Left lobe of liver (tissue), 2 donors: ENCODE results near the gene ANKRD34A. TPM values are rescaled to one million over a fixed set of nuclear protein-coding genes. Genes with fewer than 3 reads are reported as not detected.

Experiments
- ATAC-seq: fragments of 200-7000 bp; cut with Tn5 transposase; one replicate; pipeline ENCODE4 v1.9.1; 2020; ENCODE audit warnings: mild to moderate bottlenecking, moderate library complexity
- DNase-seq: peaks from one replicate; pipeline ENCODE4 v3.0.0-alpha.2; 2020; ENCODE audit warnings: low spot score
- total RNA-seq: library from RNA; stranded (reverse); gene quantifications from one replicate; pipeline ENCODE4 v1.2.1, GENCODE V29; 2021
- donor health status: DM: no; HTN: no; CAD: no; lungs with moderate emphysema.
- donor health status: DM: no; HTN: yes; CAD: no.

ANKRD34A gene
- total RNA-seq, 1 donor from 2014 or later = 0.65 TPM

GRCh38 chr1:145974721-145975120 is 10.3 kb upstream of the ANKRD34A start:
- DNase-seq (no peak), ATAC-seq (no peak)

GRCh38 chr1:145972580-145972979 is 8.2 kb upstream of the ANKRD34A start:
- ATAC-seq (peak; percentile 83), DNase-seq (peak; percentile 85)

DNA sequence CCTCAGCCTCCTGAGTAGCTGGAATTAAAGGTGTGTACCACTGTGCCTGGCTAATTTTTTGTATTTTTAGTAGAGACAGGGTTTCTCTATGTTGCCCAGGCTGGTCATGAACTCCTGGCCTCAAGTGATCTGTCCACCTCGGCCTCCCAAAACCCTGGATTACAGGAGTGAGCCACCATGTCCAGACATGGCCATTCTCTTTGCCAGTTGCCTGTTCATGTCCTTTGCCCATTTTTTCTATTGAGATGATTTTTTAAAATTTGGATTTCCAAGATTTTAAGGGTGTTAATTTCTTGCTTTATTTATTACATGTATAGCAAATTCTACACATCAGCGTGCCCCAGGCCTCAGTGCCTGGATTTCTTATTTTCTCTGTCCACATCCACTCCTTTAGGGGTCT is 2.9 kb upstream of the ANKRD34A start:
- no peak for ATAC-seq
- DNase-seq = peak; percentile 14

GRCh38 chr1:145965119-145965744 is 857 bp upstream of the ANKRD34A start:
- DNase-seq (no peak), ATAC-seq (no peak)

DNA sequence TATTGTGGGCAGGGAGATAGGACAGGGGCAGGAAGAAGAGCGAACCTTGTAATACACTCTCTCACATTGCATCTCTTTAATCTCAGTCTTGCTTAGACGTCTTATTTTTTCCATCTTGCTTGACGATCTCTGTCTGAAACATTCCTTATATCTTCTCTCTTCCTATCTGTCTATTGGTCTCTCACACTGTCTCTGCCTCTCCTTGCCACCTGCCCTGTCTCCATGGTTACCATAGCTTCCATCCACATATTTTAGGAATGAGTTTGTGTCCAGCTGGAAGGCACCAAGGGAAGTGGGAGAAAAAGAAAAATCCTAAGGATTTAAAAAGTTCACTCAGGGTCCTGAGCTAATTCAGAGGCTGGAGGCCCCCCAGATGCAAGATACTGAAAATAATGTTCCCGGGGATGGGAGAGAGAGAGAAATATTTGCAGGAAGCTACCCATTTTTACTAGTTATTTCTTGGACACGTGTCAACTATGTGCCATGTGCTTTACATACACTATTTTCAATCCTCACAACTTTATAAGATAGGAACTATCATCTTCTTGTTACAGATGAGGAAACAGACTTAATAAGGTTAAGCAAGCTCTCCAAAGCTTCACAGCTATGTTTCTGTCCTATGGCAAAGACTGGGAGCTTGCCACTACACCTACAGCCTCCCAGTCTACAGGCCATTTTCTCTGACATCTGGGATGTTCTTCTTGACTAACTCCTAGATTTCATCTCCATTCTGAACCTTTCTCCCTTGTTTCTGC is 933 bp downstream of the ANKRD34A start:
- DNase-seq = peak; percentile 32
- ATAC-seq = no peak

DNA sequence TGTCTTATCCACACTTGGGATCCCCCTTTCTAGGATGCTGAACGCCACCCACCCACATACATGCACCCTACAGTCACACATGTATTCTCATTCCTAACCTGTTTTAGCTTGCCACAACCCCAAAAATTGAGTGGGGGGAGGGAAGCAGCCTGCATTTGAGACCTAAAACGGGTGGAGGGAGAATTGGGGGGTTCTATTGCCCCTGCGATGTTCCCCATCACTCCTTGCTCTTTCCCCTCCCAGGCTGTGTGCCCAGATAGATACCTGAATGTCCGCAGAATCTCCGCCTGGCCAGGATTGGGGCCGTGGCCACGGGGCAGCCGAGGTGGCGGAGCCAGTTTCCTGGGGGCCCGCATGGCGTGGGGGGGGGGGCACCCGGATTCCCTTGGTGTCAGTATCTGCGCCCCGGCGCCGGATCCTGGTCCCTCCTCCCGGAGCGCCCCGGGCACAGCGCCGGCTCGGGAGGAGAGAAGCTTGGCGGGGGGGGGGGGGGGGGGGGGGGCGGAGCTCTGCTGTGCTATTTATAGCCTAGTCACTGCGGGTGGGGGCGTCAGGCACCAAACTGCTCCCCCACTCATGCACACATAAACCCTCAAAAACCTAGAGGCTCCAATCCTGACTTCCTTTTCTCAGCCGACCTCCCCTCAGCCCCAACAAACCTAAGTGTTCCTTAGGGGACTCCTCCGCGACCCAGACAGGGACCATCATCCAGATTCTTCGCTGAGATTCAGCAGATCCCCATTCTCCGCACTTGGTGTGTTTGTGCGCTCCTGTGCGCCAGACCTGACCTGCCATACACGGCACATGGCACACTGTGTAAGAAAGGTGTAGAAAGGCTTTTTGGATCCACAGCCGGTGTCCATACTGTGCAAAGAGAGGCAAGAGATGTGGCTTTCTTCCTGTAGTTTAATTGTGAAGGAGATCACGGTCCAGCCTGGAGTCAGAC is 1.9 kb downstream of the ANKRD34A start:
- ATAC-seq (no peak), DNase-seq (peak; percentile 53)

DNA sequence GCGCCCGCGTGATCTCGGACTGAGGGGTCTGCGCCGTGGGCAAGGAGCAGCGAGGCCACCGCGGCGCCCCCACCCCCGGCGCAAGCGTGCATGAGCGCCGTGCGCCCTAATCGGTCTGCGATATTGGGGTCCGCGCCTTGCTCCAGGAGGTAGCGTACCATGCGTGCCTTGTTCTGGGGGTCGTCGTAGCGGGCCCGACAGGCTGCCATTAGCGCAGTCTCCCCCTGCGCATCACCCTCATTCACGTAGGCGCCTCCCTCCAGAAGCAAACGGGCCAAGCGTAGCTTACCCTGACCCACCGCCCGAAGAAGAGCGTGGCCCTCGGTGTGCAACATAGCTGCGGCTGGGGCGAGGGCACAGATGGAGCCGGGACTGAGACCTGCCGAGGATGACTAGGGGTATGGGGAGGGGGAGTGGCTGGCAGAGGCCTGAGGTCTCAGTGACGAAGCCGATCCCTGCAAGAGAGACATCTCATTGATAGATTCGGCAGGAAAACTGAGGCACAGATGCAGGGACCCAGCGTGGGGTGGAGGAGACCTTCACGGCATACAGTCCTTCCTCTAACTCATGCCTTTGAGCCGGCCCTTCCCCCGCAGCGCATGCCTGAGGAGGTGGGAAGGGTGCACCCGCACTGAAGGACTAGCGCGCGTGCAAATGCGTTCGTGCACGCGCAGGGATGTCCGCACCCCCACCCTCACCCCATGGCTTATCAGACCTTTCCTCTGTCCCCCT is 2.8 kb downstream of the ANKRD34A start:
- ATAC-seq (no peak), DNase-seq (peak; percentile 52)

DNA sequence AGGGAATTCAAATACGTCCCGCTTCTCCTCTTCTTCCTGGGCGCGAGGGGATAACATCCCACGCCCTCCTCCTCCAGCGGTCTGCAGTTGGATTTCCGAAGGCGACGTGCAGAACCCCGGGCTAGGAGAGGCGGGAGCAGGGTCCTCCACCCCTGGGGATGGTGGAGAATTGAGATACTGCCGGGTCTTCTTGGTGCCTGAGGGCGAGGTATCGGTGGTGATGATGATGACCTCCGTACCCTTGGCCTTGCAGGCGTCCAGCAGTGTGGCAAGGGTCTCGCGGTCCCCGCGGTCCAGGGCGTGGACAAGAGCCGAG is 3.3 kb downstream of the ANKRD34A start:
- no peak for DNase-seq
- no peak for ATAC-seq

- ATAC-seq = peak; percentile 66
- peak; percentile 87 for DNase-seq
Measured at GRCh38 chr1:145960468-145961108, 3.8 kb downstream of the ANKRD34A start.

DNA sequence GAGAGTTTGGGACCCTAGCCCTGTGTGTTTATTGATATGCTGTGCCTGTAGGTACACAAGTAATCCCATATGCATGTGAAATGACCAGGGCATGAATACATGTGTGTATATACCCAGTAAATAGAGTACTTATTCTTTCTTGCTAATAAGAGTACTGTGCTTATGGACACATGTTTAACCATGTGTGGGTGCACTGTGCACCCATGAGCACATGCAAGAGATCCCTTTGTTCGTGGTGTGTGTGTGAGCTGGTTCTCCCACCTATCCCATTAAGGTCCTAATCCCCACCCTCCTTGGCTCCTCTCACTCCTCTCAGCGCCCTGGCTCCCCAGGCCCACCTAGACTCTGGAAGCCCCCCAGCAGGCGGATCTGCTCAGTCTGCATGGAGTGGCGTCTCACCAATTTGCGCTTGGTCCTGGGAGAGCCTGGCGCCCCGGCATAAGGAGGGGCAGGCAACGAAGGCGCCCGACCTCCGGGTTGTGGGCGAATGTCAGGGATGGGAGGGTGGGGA is 4.4 kb downstream of the ANKRD34A start:
- ATAC-seq (no peak), DNase-seq (no peak)

GRCh38 chr1:145959333-145959732 is 5.0 kb downstream of the ANKRD34A start:
- peak; percentile 11 for DNase-seq
- no peak for ATAC-seq

- no peak for ATAC-seq
- DNase-seq = no peak
Measured at GRCh38 chr1:145958734-145959133, 5.6 kb downstream of the ANKRD34A start.

DNA sequence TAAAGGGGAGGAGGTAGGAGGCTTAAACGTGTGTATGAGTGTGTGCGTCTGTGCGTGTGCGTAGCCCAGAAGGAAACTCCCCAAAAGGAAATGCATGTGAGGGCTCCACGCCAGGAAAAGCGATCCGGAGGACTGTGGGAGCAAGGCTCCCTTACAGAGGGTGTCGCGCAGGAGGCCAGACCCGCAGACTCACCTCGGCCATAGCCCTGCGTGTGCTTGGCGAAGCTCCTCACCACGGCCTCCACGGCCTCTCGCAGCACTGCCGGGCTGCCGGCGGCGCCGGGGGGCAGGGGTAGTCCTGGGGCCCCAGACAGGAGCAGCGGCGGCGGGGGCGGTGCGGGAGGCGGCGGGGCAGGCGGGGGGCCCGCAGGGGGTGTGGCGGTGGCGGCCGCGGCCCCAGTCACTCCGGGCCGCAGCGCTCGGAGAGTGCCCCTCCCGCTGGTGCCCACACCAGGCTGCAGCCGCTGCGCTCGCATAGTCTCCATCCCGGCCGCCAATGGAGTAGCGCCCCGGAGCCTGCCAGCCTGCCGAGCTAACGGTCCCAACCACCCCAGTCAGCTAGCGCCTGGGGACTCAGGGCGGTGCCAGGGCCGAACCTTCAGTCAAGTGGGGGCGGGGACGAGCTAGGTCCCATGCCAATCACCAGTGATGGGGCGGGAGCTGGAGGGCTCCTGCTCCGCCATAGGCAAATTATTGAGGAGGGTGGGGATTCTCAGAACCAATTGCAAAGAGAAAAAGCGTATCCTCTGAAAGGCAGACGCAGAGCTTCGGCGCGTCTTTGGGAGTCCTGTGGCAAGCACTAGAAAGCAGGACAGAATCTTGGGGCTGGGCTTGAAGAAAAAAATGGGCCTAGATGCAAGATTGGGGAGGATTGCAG is 6.7 kb downstream of the ANKRD34A start, which contains the start of gene LIX1L:
TSS of gene LIX1L (minus strand) at position 575 of the 877 bp plus-strand sequence. CDS start at position 485, 90 bp downstream.
- ATAC-seq = peak; percentile 84

DNA sequence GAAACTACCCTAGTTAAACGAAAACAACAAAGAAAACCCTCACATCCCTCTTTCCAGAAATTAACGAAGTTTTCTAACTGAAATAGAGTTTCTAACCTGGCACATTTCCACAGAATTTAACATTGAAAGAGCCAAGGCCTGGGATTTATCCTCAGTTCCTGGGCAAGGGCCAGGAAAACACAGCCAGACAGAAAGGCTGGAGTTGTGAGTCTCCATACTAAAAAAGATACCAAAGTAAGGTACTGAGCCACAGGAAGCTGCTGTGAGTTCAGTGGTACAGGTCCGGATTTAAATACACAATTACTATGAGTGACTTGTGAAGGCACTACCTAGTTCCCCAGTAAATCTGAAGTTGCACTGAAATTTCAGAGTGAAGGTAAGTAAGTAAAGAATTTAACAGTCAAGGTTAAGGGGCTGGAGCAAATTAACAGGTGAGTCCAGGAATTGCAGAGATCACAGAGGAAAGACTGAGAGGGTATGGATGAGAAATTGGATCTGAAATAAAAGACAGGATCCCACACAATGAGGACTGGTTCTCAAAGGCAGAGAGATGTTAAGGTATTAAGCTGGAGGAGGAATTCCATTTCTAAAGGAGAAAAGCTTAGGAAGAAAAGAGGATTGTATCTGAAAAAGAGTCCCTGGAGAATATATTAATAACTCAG is 7.5 kb downstream of the ANKRD34A start:
- DNase-seq (peak; percentile 63), ATAC-seq (no peak)

More for the DNA sequence above, 6.7 kb downstream of the ANKRD34A start, which contains the start of gene LIX1L:
- peak; percentile 98 for DNase-seq

GRCh38 chr1:145956361-145956760 is 8.0 kb downstream of the ANKRD34A start:
- no peak for DNase-seq
- ATAC-seq = no peak

- DNase-seq (no peak), ATAC-seq (no peak)
Measured at GRCh38 chr1:145955436-145955835, 8.9 kb downstream of the ANKRD34A start.

- no peak for ATAC-seq
Measured at GRCh38 chr1:145953861-145954260, 10.5 kb downstream of the ANKRD34A start.

DNA sequence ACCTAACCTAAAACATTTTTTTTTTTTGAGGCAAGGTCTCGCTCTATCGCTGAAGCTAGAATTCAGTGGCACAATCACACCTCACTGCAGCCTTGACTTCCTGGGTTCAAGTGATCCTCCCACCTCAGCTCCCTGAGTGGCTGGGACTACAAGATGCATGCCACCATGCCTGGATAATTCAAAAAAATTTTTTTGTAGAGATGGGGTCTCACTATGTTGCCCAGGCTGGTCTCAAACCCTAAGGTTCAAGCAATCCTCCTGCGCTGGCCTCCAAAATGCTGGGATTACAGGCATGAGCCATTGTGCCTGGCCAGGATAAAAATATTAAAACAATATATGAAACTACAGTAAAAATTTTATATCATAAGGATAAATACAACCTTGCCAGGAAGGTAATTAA is 11.5 kb downstream of the ANKRD34A start:
- DNase-seq (no peak), ATAC-seq (no peak)

More at GRCh38 chr1:145953861-145954260, 10.5 kb downstream of the ANKRD34A start:
- no peak for DNase-seq
